ENCODE data around the gene CNST. TPM values are rescaled to one million over a fixed set of nuclear protein-coding genes. Genes with fewer than 3 reads are reported as not detected.

Gene CNST
- total RNA-seq, 1 donor from 2014 or later, result 31.4 TPM

- Histone ChIP-seq H3K36me3 (peaks cover 39% of the 10 kb centered on the region), H3K27ac (no peak overlapping the region), H3K4me1 (no peaks in the 10 kb centered on the region), H3K4me3 (no peak overlapping the region), H3K9me3 (no peaks in the 10 kb centered on the region), H3K27me3 (ENCODE audit: low read depth) (no peaks in the 10 kb centered on the region)
- TF ChIP-seq CTCF (IDR thresholded peaks at IDR 0.05), result no peak
- DNase-seq (no peak), ATAC-seq (no peak)
- intact Hi-C loops (cut with DNase I), result no loop called here
These were observed 103.4 kb downstream of the CNST start for GRCh38 chr1:246669659-246670058.

- no peak for DNase-seq
- no peak for TF ChIP-seq CTCF (IDR thresholded peaks at IDR 0.05)
- no peak overlapping the region for H3K27ac ChIP-seq
- intact Hi-C loops (cut with DNase I), result no loop called here
- H3K36me3 ChIP-seq, result peaks cover 9% of the 10 kb centered on the region
- no peaks in the 10 kb centered on the region for H3K4me1 ChIP-seq
- ATAC-seq, result no peak
- H3K4me3 ChIP-seq, result no peak overlapping the region
- no peaks in the 10 kb centered on the region for H3K9me3 ChIP-seq
- H3K27me3 ChIP-seq (ENCODE audit: low read depth), result no peaks in the 10 kb centered on the region
These were observed 107.8 kb downstream of the CNST start for GRCh38 chr1:246674049-246674448.

DNA sequence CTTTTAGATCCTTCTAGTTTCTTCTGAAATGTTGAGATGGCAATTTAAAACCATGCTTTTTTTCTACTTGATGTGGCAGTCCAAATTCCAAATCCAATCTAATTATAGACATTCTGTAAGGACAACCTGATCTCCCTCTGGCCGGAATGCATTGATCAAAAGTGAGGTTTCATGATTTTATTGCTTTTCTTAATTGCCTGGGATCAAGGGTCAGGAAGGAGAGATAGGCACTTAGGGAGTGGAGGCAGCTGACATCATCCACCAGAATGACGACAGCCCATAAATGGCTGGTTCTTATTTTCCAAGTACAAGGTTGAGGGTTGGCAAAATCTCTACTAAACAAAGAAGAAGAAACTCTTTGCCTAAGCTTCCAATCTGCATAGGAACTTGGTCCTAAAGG lies 111.6 kb downstream of the CNST start:
- Histone ChIP-seq H3K4me3 (no peak overlapping the region), H3K27me3 (ENCODE audit: low read depth) (no peaks in the 10 kb centered on the region), H3K4me1 (no peaks in the 10 kb centered on the region), H3K27ac (no peak overlapping the region), H3K9me3 (no peaks in the 10 kb centered on the region), H3K36me3 (no peaks in the 10 kb centered on the region)
- no peak for TF ChIP-seq CTCF (IDR thresholded peaks at IDR 0.05)
- intact Hi-C loops (cut with DNase I), result no loop called here
- ATAC-seq (no peak), DNase-seq (no peak)

- TF ChIP-seq CTCF (IDR thresholded peaks at IDR 0.05), result no peak
- DNase-seq (no peak), ATAC-seq (peak in 1 of 2 donors; percentile 54)
- no peaks in the 10 kb centered on the region for H3K4me1 ChIP-seq
- no peaks in the 10 kb centered on the region for H3K36me3 ChIP-seq
- no peak overlapping the region for H3K27ac ChIP-seq
- no peaks in the 10 kb centered on the region for H3K9me3 ChIP-seq
- no peak overlapping the region for H3K4me3 ChIP-seq
- H3K27me3 ChIP-seq (ENCODE audit: low read depth), result no peaks in the 10 kb centered on the region
- intact Hi-C loops (cut with DNase I), result no loop called here
These were observed 112.8 kb downstream of the CNST start for GRCh38 chr1:246678816-246679793.

DNA sequence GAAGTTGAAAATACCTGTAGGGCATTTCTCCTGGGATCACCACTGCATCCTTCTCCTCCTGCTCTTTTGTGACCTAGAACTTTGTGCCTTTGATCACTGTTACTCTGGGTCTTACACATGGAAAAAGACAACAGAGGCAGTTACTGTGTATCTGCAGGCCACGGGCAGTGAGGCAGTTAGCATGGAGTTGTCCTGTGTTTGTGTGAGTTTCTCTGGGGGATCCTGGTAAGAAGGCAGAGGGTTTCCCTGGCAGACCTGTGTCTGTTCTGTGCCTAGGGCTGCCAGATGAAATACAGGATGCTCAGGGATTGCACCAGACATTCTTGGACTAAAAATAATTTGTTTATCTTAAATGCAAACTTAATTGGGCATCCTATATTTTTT lies 113.5 kb downstream of the CNST start:
- H3K36me3 ChIP-seq, result no peaks in the 10 kb centered on the region
- H3K4me3 ChIP-seq, result no peak overlapping the region
- H3K27me3 ChIP-seq (ENCODE audit: low read depth), result no peaks in the 10 kb centered on the region
- H3K4me1 ChIP-seq, result no peaks in the 10 kb centered on the region
- no peak for TF ChIP-seq CTCF (IDR thresholded peaks at IDR 0.05)
- no peaks in the 10 kb centered on the region for H3K9me3 ChIP-seq
- no peak overlapping the region for H3K27ac ChIP-seq
- ATAC-seq (no peak), DNase-seq (no peak)
- intact Hi-C loops (cut with DNase I), result no loop called here

Measured in lower lobe of right lung (tissue), 2 donors.